HG03103 (cell line): ENCODE data around the gene PHACTR2.
"Not testable (repeated sequence)": the region's sequence is repeated elsewhere in the genome, so short reads cannot be mapped to it uniquely, and the experiment has no call there.

Source experiments
- ATAC-seq: cut with Tn5 transposase; IDR thresholded peaks from one replicate; pipeline ENCODE4 v1.9.1; 2021; ENCODE audit warnings: low read depth; ENCODE audit not compliant: unreplicated experiment

The PHACTR2 gene

GRCh38 chr6:143677891-143678791 is at the start of gene PHACTR2:
TSS of gene PHACTR2 (plus strand) at chr6:143677965. CDS start at chr6:143678164, 199 bp downstream.
- ATAC-seq = no peak

- ATAC-seq = no peak
Measured at GRCh38 chr6:143629104-143630080, 48.4 kb upstream of the PHACTR2 start.

- not testable (repeated sequence) for ATAC-seq
Measured at GRCh38 chr6:143631196-143631595, 46.6 kb upstream of the PHACTR2 start.

GRCh38 chr6:143632894-143633293 is 44.9 kb upstream of the PHACTR2 start:
- no peak for ATAC-seq

- no peak for ATAC-seq
Measured at GRCh38 chr6:143634486-143634885, 43.3 kb upstream of the PHACTR2 start.

GRCh38 chr6:143637691-143638090 is 40.1 kb upstream of the PHACTR2 start:
- no peak for ATAC-seq

GRCh38 chr6:143642403-143642802 is 35.4 kb upstream of the PHACTR2 start:
- ATAC-seq = no peak

- no peak for ATAC-seq
Measured at GRCh38 chr6:143647191-143647590, 30.6 kb upstream of the PHACTR2 start.

GRCh38 chr6:143647732-143648131 is 30.0 kb upstream of the PHACTR2 start:
- ATAC-seq = no peak

- not testable (repeated sequence) for ATAC-seq
Measured at GRCh38 chr6:143649319-143649718, 28.4 kb upstream of the PHACTR2 start.

- ATAC-seq = not testable (repeated sequence)
Measured at GRCh38 chr6:143651328-143651727, 26.4 kb upstream of the PHACTR2 start.

- ATAC-seq = no peak
Measured at GRCh38 chr6:143652841-143653331, 24.9 kb upstream of the PHACTR2 start.

GRCh38 chr6:143655541-143655940 is 22.2 kb upstream of the PHACTR2 start:
- ATAC-seq = no peak

GRCh38 chr6:143656026-143656425 is 21.7 kb upstream of the PHACTR2 start:
- no peak for ATAC-seq

GRCh38 chr6:143657809-143658208 is 20.0 kb upstream of the PHACTR2 start:
- ATAC-seq = no peak

GRCh38 chr6:143660170-143660569 is 17.6 kb upstream of the PHACTR2 start:
- not testable (repeated sequence) for ATAC-seq

GRCh38 chr6:143664171-143664570 is 13.6 kb upstream of the PHACTR2 start:
- no peak for ATAC-seq

- not testable (repeated sequence) for ATAC-seq
Measured at GRCh38 chr6:143666007-143666406, 11.8 kb upstream of the PHACTR2 start.

GRCh38 chr6:143669483-143669882 is 8.3 kb upstream of the PHACTR2 start:
- ATAC-seq = not testable (repeated sequence)

GRCh38 chr6:143673669-143674068 is 4.1 kb upstream of the PHACTR2 start:
- no peak for ATAC-seq
